GM12865 (cell line): Measurements from ENCODE around the gene KRTAP3-3.
A peak's percentile ranks its signal among the peaks of the same experiment; 100 is the strongest.

ENCODE experiments used
- DNase-seq: peaks from one replicate; pipeline ENCODE4 v3.0.0; 2010; ENCODE audit warnings: low read depth
- H3K4me3 ChIP-seq: 2 replicates; pipeline ENCODE4 v1.5.1; 2011; ENCODE audit warnings: mild to moderate bottlenecking, low read depth, low read length, control low read depth
- TF ChIP-seq, protein P1 (sequence below): IDR thresholded peaks from 2 replicates; pipeline ENCODE4 v1.5.1; 2011; ENCODE audit warnings: low read length, control low read depth, low read depth, inconsistent platforms; ENCODE audit not compliant: insufficient read depth; ENCODE audit errors: missing control alignments

Gene KRTAP3-3

DNA sequence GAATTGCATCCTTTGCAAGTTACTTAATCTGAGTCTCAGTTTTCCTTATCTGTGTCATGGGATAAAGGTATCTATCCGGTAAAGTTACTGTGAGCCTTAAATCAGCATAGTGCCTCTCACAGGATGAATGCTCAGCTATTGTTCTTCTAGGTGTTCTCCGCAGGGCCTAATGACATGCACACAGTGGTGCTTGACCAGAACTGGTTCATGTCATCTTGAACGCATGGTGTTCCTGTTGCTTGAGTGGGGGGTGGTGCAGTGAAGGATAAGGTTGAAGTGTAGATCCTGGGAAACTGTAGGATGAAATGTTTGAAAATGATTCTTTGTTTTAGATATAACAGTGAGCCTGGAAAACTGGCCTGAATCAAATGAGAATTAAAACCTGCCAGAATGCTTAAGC lies 13.8 kb downstream of the KRTAP3-3 start:
- no peak for DNase-seq
- no peak overlapping the region for H3K4me3 ChIP-seq
- TF ChIP-seq, protein P1, sequence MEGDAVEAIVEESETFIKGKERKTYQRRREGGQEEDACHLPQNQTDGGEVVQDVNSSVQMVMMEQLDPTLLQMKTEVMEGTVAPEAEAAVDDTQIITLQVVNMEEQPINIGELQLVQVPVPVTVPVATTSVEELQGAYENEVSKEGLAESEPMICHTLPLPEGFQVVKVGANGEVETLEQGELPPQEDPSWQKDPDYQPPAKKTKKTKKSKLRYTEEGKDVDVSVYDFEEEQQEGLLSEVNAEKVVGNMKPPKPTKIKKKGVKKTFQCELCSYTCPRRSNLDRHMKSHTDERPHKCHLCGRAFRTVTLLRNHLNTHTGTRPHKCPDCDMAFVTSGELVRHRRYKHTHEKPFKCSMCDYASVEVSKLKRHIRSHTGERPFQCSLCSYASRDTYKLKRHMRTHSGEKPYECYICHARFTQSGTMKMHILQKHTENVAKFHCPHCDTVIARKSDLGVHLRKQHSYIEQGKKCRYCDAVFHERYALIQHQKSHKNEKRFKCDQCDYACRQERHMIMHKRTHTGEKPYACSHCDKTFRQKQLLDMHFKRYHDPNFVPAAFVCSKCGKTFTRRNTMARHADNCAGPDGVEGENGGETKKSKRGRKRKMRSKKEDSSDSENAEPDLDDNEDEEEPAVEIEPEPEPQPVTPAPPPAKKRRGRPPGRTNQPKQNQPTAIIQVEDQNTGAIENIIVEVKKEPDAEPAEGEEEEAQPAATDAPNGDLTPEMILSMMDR: no peak

DNA sequence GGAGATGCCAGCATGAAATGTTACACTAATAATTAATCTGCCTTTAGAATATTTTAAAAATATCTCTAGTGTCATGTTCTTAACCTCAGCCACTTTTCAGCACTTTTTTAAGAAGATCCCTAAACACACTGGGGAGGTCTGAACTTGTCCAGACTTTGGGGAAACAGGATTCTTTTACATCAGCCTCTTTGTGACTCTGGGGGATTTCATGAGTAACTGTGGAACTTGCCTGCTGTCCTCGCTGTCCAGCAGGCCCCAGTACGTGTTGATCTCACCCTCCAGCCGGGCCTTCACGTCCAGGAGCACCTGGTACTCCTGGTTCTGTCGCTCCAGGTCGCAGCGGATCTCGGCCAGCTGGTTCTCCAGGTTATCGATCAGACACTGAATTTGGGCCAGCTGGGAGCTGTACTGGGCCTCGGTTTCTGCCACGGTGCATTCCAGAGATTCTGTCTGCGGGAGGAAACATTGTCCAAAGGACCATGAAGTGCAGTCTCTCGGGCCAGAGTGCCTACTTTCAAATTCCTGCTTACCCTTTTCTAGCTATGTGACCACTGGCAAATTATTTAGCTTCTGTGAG lies 15.3 kb downstream of the KRTAP3-3 start:
- no peak for DNase-seq
- no peak overlapping the region for H3K4me3 ChIP-seq
- TF ChIP-seq, protein P1: no peak

DNA sequence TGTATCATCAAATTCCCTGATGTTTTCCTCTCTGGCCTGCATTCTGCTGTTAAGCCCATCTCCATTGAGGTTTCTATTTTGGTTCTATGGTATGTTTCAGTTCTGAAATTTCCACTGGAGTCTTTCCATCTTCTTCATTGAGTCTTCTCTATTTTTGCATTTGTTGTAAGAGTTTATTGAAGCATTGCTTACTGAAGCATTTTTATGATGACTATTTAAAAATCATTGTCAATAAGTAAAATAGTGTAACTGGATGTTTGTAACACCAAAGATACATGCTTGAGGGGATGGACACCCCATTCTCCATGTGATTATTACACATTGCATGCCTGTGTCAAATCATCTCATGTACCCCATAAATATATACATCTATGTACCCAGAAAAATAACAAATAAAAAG lies 18.4 kb downstream of the KRTAP3-3 start:
- TF ChIP-seq, protein P1: no peak
- H3K4me3 ChIP-seq: no peak overlapping the region
- DNase-seq: no peak

DNA sequence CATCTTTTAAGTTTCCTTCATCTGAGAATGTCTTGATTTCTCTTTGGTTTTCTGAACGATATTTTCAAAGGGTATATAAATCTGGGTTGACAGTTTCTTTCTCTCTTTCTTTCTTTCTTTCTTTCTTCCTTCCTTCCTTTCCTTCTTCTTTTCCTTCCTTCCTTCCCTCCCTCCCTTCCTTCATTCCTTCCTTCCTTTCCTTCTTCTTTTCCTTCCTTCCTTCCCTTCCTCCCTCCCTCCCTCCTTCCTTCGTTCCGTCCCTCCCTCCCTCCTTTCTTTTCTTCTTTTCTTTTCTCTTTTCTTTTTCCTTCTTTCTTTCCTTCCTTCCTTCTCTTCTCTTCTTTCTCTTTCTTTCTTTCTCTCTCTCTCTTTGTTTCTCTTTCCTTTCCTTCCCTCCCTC lies 19.6 kb downstream of the KRTAP3-3 start:
- no peak overlapping the region for H3K4me3 ChIP-seq
- no peak for DNase-seq
- TF ChIP-seq, protein P1: no peak

DNA sequence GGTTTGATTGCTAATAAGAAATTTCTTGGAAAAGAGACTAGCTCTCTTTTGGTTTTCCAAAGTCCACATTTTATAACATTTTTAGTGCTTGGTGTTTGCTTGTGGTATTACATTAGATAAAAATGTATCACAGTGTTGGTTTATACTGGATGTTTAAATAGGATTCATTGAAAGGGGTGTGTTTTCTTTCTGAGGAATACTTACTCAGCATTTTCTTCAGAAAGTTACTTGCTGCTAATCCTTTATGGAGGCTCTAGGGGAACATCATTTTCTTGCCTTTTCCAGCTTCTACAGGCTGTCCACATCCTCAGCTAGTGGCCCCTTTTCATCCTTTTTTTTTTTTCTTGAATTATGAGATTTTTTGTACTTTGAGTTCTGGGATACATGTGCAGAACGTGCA lies 26.4 kb downstream of the KRTAP3-3 start:
- DNase-seq: no peak
- TF ChIP-seq, protein P1: no peak
- H3K4me3 ChIP-seq: no peak overlapping the region

DNA sequence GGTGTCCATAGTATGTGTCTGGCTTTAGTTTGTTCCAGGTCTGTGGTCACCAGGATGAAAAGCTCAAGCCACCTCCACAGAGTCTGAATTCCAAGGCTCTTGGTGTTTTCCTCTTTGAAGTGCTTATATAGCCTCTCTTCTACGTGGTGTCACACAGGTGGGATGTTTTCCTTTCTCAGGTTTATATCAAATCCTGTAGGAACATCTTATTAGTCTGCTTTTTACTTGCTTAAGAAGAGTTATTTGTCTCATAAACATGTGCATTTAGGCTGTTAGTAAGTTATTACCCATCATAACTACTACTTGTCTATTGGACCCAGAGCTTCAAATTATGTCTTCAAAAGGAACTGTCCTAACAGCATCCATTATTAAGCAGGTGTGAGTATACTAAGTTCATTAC lies 27.1 kb downstream of the KRTAP3-3 start, which contains the start of gene KRT39:
KRT39 (minus strand) TSS at position 101 of the 400 bp plus-strand sequence; CDS start at position 9, 92 bp downstream.
- no peak for DNase-seq
- H3K4me3 ChIP-seq: no peak within 1 kb of the TSS
- TF ChIP-seq, protein P1: no peak

DNA sequence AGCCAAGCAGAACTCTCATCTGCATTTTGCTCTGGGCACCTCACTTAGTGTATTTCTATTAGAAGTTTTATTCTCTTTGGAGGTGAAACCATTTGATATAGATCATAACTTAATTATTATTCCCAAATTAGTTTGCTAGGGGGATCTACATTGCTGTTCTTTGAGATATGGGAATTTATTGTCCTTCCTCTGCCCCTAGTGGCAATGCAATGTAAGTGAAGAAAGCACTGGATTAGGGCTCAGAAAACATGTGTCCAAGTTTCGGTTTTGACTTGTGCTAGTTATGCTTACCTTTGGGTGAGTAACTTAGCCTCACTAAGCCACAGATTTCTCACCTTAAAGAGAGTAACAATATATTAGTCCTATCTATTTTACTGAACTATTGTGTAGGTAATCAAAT lies 30.1 kb downstream of the KRTAP3-3 start:
- DNase-seq: peak; percentile 25
- TF ChIP-seq, protein P1: peak; percentile 57
- no peak overlapping the region for H3K4me3 ChIP-seq
